OCI-LY7 (cell line): ENCODE data around the gene TMEM135. TPM values are rescaled to one million over a fixed set of nuclear protein-coding genes. Genes with fewer than 3 reads are reported as not detected.
A peak's percentile ranks its signal among the peaks of the same experiment; 100 is the strongest.

Experiments
- BruUV-seq: library from RNA; stranded (reverse); fragments of 400-500 nt; replicated peaks from 2 replicates; lab custom pipeline; 2021; lab: Mats Ljungman, UMichigan
- CTCF ChIA-PET: fragments of 300-600 bp; sonication (Branson Sonifier 250); formaldehyde crosslinking; loops from one replicate; lab custom pipeline; 2022; ENCODE audit warnings: antibody characterized with exemption; ENCODE audit not compliant: unreplicated experiment; lab: Charles Lee
- POLR2A ChIA-PET: fragments of 300-600 bp; sonication (Branson Sonifier 250); formaldehyde crosslinking; loops from one replicate; lab custom pipeline; 2022; ENCODE audit warnings: antibody characterized with exemption; lab: Charles Lee
- DNase-seq: peaks from one replicate; pipeline ENCODE4 v3.0.0-alpha.2; 2015; ENCODE audit warnings: low spot score
- H2AFZ ChIP-seq: fragments of 200-600 bp; sonication (generic), shearing (Covaris generic); 2 replicates; pipeline ENCODE4 v1.6.1; 2014; ENCODE audit warnings: mild to moderate bottlenecking, antibody characterized with exemption, low read length, moderate library complexity
- H3K27ac ChIP-seq: fragments of 200-600 bp; sonication (generic); 2 replicates; pipeline ENCODE4 v1.5.1; 2014; ENCODE audit warnings: mixed run types, low read depth, mild to moderate bottlenecking, moderate library complexity, low read length, inconsistent platforms; ENCODE audit not compliant: poor library complexity, severe bottlenecking
- H3K36me3 ChIP-seq: fragments of 200-600 bp; sonication (generic); 2 replicates; pipeline ENCODE4 v1.6.1; 2014; ENCODE audit warnings: mild to moderate bottlenecking, antibody characterized with exemption, low read length, moderate library complexity, mixed read lengths; ENCODE audit not compliant: insufficient read depth
- H3K4me1 ChIP-seq: fragments of 200-600 bp; sonication (generic); 2 replicates; pipeline ENCODE4 v1.5.1; 2014; ENCODE audit warnings: mild to moderate bottlenecking, low read length; ENCODE audit not compliant: insufficient read depth, poor library complexity, severe bottlenecking
- H3K4me2 ChIP-seq: fragments of 200-600 bp; sonication (generic); 2 replicates; pipeline ENCODE4 v1.6.1; 2014; ENCODE audit warnings: mild to moderate bottlenecking, low read length
- H3K4me3 ChIP-seq: fragments of 200-600 bp; sonication (generic); 2 replicates; pipeline ENCODE4 v1.5.1; 2014; ENCODE audit warnings: mild to moderate bottlenecking, low read depth, low read length; ENCODE audit not compliant: poor library complexity, severe bottlenecking
- H3K79me2 ChIP-seq: fragments of 200-600 bp; sonication (generic); 2 replicates; pipeline ENCODE4 v1.6.1; 2016; ENCODE audit warnings: low read depth, mild to moderate bottlenecking, low read length, moderate library complexity, mixed read lengths; ENCODE audit not compliant: insufficient read depth
- H3K9me2 ChIP-seq: fragments of 200-600 bp; sonication (generic); 2 replicates; pipeline ENCODE4 v1.6.1; 2016; ENCODE audit warnings: mild to moderate bottlenecking, low read length, mixed read lengths; ENCODE audit not compliant: insufficient read depth
- H3K9me3 ChIP-seq: fragments of 200-600 bp; sonication (generic); 2 replicates; pipeline ENCODE4 v1.6.1; 2014; ENCODE audit warnings: mild to moderate bottlenecking, mixed run types, low read length, mixed read lengths
- H4K20me1 ChIP-seq: fragments of 200-600 bp; sonication (generic); 2 replicates; pipeline ENCODE4 v1.6.1; 2014; ENCODE audit warnings: mild to moderate bottlenecking, antibody characterized with exemption, low read length, moderate library complexity, mixed read lengths; ENCODE audit not compliant: insufficient read depth
- EZH2phosphoT487 ChIP-seq: fragments of 200-600 bp; sonication (generic); IDR thresholded peaks from 2 replicates; pipeline ENCODE4 v1.6.1; 2018; ENCODE audit warnings: low read depth, borderline replicate concordance, mild to moderate bottlenecking, mixed run types, antibody characterized with exemption, low read length, moderate library complexity, mixed read lengths
- intact Hi-C: fragments of 100-400 bp; cut with micrococcal nuclease; formaldehyde crosslinking; loops from one replicate; pipeline ENCODE4 v1.10.0; 2022; ENCODE audit not compliant: unreplicated experiment
- total RNA-seq, 2 experiments: library from RNA; depleted of rRNA in 1 of 2; stranded (reverse); fragments of >200 nt in 1 of 2; shearing (Covaris generic) in 1 of 2; gene quantifications; 2 replicates each; pipeline ENCODE4 v1.2.3, GENCODE V29; 2014 to 2022
- TF ChIP-seq, protein P1 (sequence below): fragments of 200-600 bp; sonication (generic); conservative IDR thresholded peaks from 2 replicates; pipeline ENCODE4 v1.5.1; 2014; ENCODE audit warnings: mild to moderate bottlenecking, antibody characterized with exemption, low read length, moderate library complexity, mixed read lengths

TMEM135 gene
- total RNA-seq, 2 experiments from 2014 or later: 14.5 to 56.4 TPM

DNA sequence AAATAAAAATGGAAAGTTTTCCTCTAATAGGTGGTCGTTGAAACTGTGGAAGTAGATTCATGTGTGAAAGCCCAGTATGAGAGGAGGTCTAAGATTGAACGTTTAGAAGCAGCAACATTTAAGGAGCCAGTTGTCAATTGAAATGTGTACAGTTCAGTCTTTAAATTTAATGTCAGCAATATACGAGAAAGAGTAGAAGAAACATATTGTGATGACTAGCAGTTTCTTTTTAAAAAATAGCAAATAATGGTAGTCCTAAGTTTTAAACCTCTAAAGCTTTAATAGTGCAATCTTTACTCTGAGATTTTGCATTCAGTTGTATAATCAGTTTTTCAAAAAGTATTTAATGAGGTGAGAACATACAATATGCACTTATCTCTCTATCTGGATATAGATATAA lies 44.9 kb downstream of the TMEM135 start:
- POLR2A ChIA-PET: interaction anchor here (0.6 to 1.6 kb wide), 4 partner anchors 9 to 45 kb away, joined by 3 to 8 read pairs (median 4); partner anchors contain the start of gene TMEM135
- intact Hi-C loops: no loop called here
- Histone ChIP-seq H3K9me3 (no peaks in the 10 kb centered on the region), H4K20me1 (no peaks in the 10 kb centered on the region), H2AFZ (no peak overlapping the region), H3K4me3 (no peak overlapping the region), H3K27ac (no peak overlapping the region), H3K9me2 (no peaks in the 10 kb centered on the region), H3K4me2 (no peak overlapping the region), H3K79me2 (no peaks in the 10 kb centered on the region; the same call in 1 of the 2 replicates), H3K36me3 (peaks cover 25% of the 10 kb centered on the region), H3K4me1 (no peaks in the 10 kb centered on the region)
- TF ChIP-seq, protein P1, sequence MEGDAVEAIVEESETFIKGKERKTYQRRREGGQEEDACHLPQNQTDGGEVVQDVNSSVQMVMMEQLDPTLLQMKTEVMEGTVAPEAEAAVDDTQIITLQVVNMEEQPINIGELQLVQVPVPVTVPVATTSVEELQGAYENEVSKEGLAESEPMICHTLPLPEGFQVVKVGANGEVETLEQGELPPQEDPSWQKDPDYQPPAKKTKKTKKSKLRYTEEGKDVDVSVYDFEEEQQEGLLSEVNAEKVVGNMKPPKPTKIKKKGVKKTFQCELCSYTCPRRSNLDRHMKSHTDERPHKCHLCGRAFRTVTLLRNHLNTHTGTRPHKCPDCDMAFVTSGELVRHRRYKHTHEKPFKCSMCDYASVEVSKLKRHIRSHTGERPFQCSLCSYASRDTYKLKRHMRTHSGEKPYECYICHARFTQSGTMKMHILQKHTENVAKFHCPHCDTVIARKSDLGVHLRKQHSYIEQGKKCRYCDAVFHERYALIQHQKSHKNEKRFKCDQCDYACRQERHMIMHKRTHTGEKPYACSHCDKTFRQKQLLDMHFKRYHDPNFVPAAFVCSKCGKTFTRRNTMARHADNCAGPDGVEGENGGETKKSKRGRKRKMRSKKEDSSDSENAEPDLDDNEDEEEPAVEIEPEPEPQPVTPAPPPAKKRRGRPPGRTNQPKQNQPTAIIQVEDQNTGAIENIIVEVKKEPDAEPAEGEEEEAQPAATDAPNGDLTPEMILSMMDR: no peak
- no peak for TF ChIP-seq EZH2phosphoT487
- DNase-seq: no peak
- no TSS peak for BruUV-seq
- CTCF ChIA-PET: no interaction called here

DNA sequence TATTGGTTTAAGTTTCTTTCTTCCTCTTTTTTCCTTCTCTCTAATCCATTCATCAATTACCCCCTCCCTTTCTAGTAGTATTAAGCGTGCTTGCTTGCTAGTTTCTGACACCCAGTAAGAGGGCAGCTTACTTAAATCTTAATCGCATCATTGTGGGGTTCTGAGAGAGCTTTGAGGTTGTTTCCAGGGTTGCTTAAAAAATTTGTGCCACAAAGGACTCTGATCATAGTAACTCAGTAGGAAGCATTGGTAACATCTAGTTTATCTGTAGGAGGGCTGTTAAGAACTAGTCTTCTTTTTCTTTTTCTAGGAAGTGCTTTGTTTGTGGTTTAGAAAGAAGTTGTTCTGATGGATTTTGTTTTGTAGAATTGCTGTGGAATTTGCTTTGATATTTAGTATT lies 45.3 kb downstream of the TMEM135 start:
- H3K79me2 ChIP-seq: no peaks in the 10 kb centered on the region; the same call in 1 of the 2 replicates
- H2AFZ ChIP-seq: no peak overlapping the region
- no peaks in the 10 kb centered on the region for H3K9me2 ChIP-seq
- DNase-seq: no peak
- POLR2A ChIA-PET: interaction anchor here (1.5 kb wide), 1 partner anchor 46 kb away, joined by 5 read pairs; the partner anchor contains the start of gene TMEM135
- no peak overlapping the region for H3K4me2 ChIP-seq
- H4K20me1 ChIP-seq: no peaks in the 10 kb centered on the region
- peaks cover 25% of the 10 kb centered on the region for H3K36me3 ChIP-seq
- no peaks in the 10 kb centered on the region for H3K4me1 ChIP-seq
- CTCF ChIA-PET: no interaction called here
- no peak overlapping the region for H3K4me3 ChIP-seq
- no TSS peak for BruUV-seq
- H3K9me3 ChIP-seq: peaks cover 2% of the 10 kb centered on the region; the same call in 1 of the 2 replicates
- intact Hi-C loops: no loop called here
- no peak overlapping the region for H3K27ac ChIP-seq
- TF ChIP-seq EZH2phosphoT487: no peak
- TF ChIP-seq, protein P1: no peak

DNA sequence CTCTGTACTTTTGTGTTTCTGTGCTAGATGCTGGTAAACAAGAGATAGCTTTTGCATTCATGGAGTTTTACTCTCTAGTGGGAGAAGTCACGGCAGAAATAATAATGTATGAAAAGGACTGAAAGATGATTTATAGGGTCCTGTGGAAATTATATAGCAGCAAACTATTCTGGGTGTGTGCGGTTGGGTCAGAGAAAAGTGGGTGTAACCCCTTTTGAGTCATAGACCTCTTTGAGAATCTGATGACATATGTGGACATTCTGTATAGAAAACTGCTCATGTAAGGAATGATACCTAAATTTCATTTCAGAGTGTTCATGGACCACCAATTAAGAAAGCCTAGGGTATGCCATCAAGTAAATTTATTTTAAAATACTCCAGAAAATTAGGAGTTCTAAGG lies 54.4 kb downstream of the TMEM135 start:
- Histone ChIP-seq H4K20me1 (no peaks in the 10 kb centered on the region), H3K4me2 (no peak overlapping the region), H3K9me3 (peaks cover 25% of the 10 kb centered on the region; the same call in 1 of the 2 replicates), H2AFZ (no peak overlapping the region), H3K9me2 (no peaks in the 10 kb centered on the region), H3K4me3 (no peak overlapping the region), H3K36me3 (peaks cover 40% of the 10 kb centered on the region), H3K4me1 (no peaks in the 10 kb centered on the region), H3K79me2 (no peaks in the 10 kb centered on the region), H3K27ac (no peak overlapping the region)
- ChIA-PET POLR2A (interaction anchor here (0.6 to 2.0 kb wide), 5 partner anchors 10 to 195 kb away, joined by 3 to 8 read pairs (median 3); no protein-coding TSS in a partner anchor), CTCF (no interaction called here)
- BruUV-seq: TSS peak; percentile 5
- intact Hi-C loops: no loop called here
- DNase-seq: no peak
- TF ChIP-seq, protein P1: no peak
- no peak for TF ChIP-seq EZH2phosphoT487
